Measurements from ENCODE around the gene CEPT1. TPM values are rescaled to one million over a fixed set of nuclear protein-coding genes. Genes with fewer than 3 reads are reported as not detected.

CEPT1 gene
- total RNA-seq, 2 experiments from 2014 or later, result 23.9 to 28.8 TPM

- peak overlapping the region; percentile 95 for H3K27ac Mint-ChIP-seq
- ChIA-PET POLR2A (interaction anchor here (0.7 to 1.4 kb wide), 2 partner anchors 25 to 178 kb away, joined by 3 read pairs; no protein-coding TSS in a partner anchor), CTCF (interaction anchor here (0.6 to 12.9 kb wide), 39 partner anchors 9 to 546 kb away, joined by 3 to 169 read pairs (median 5); partner anchors contain the start of gene WDR77)
- H3K9me3 Mint-ChIP-seq, result no peaks in the 10 kb centered on the region
- H3K36me3 Mint-ChIP-seq, result no peaks in the 10 kb centered on the region
- intact Hi-C loops (cut with micrococcal nuclease), result loop anchor here (1.0 to 5.0 kb wide), 6 partner anchors 36 to 394 kb away; partner anchors contain the start of gene RAP1A
- DNase-seq, result no peak
- peaks cover 91% of the 10 kb centered on the region for H3K4me1 Mint-ChIP-seq (ENCODE audit: low read depth)
- H3K4me3 Mint-ChIP-seq, result no peak overlapping the region
- no peaks in the 10 kb centered on the region for H3K27me3 Mint-ChIP-seq
Observed at GRCh38 chr1:111223126-111223685, 83.2 kb downstream of the CEPT1 start.

DNA sequence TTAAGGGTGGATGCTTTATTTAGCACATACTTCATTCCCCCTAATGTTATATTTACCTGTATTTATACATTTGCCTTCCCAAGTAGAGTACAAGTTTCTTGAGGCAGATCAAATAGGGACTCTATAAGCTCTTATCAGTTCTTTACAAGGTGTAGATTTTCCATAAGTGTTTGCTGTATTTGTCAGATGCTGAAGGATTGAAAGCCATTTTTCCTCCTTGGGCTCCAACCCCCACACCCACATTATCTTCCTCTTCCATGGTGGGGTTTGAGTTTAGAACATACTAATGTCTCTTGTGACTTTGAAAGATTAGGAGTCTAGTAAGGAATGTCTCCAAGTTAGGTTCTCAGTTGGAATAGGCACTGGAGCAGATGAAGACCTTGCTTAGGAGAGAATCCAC is 85.1 kb downstream of the CEPT1 start:
- CTCF ChIA-PET, result interaction anchor here (1.0 to 12.9 kb wide), 8 partner anchors 9 to 194 kb away, joined by 3 to 169 read pairs (median 4); no protein-coding TSS in a partner anchor
- H3K27ac Mint-ChIP-seq, result peak overlapping the region; percentile 59
- no peaks in the 10 kb centered on the region for H3K9me3 Mint-ChIP-seq
- H3K4me3 Mint-ChIP-seq, result peak overlapping the region; percentile 48
- peaks cover 88% of the 10 kb centered on the region for H3K4me1 Mint-ChIP-seq (ENCODE audit: low read depth)
- POLR2A ChIA-PET, result interaction anchor here (1.0 kb wide), 1 partner anchor 23 kb away, joined by 3 read pairs; no protein-coding TSS in a partner anchor
- no peak for DNase-seq
- H3K36me3 Mint-ChIP-seq, result no peaks in the 10 kb centered on the region
- intact Hi-C loops (cut with micrococcal nuclease), result no loop called here
- no peaks in the 10 kb centered on the region for H3K27me3 Mint-ChIP-seq

GRCh38 chr1:111225717-111226400 is 85.8 kb downstream of the CEPT1 start:
- Mint-ChIP-seq H3K9me3 (no peaks in the 10 kb centered on the region), H3K27ac (peak overlapping the region; percentile 59), H3K36me3 (no peaks in the 10 kb centered on the region), H3K27me3 (no peaks in the 10 kb centered on the region), H3K4me3 (peak overlapping the region; percentile 48), H3K4me1 (ENCODE audit: low read depth) (peaks cover 85% of the 10 kb centered on the region)
- intact Hi-C loops (cut with micrococcal nuclease), result no loop called here
- DNase-seq, result no peak
- ChIA-PET CTCF (interaction anchor here (0.6 to 12.9 kb wide), 10 partner anchors 10 to 1192 kb away, joined by 3 to 169 read pairs (median 4); no protein-coding TSS in a partner anchor), POLR2A (interaction anchor here (1.0 kb wide), 1 partner anchor 24 kb away, joined by 3 read pairs; no protein-coding TSS in a partner anchor)

DNA sequence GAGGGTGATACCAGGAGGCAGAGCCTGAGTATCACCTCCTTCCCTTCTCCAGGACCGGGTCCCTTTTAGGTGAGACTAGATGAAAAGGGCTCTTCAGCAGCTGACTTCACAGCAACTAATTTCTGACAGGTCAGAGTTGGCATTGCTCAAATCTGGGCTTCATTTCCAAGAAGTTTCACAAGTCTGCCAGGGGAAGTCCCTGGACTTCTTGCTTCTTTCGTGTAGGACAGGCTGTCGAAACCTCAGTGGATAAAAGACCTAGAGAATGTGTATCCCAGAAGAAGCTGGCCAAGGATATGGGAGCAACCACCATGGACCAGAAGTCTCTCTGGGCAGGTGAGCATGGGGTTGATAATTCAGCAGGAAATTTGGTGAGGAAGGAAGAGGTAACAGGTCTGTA is 87.4 kb downstream of the CEPT1 start, which contains the start of gene CHI3L2:
TSS of gene CHI3L2 (plus strand) at position 280 of the 400 bp plus-strand sequence. CDS start at position 297, 17 bp downstream.
- H3K27me3 Mint-ChIP-seq, result no peaks in the 10 kb centered on the region
- H3K4me3 Mint-ChIP-seq, result no peak within 1 kb of the TSS
- H3K4me1 Mint-ChIP-seq (ENCODE audit: low read depth), result peaks cover 69% of the 10 kb centered on the region
- intact Hi-C loops (cut with micrococcal nuclease), result no loop called here
- no peaks in the 10 kb centered on the region for H3K9me3 Mint-ChIP-seq
- POLR2A ChIA-PET, result interaction anchor here (0.7 kb wide), 1 partner anchor 8 kb away, joined by 5 read pairs; no protein-coding TSS in a partner anchor
- CTCF ChIA-PET, result interaction anchor here (0.7 to 12.9 kb wide), 5 partner anchors 12 to 542 kb away, joined by 3 to 169 read pairs (median 3); no protein-coding TSS in a partner anchor
- no peaks in the 10 kb centered on the region for H3K36me3 Mint-ChIP-seq
- DNase-seq, result no peak
- peak within 1 kb of the TSS; percentile 42 for H3K27ac Mint-ChIP-seq

GRCh38 chr1:111227851-111228747 is 88.1 kb downstream of the CEPT1 start:
- H3K27ac Mint-ChIP-seq, result peak overlapping the region; percentile 42
- H3K9me3 Mint-ChIP-seq, result no peaks in the 10 kb centered on the region
- POLR2A ChIA-PET, result interaction anchor here (0.7 to 1.0 kb wide), 3 partner anchors 9 to 14 kb away, joined by 3 to 5 read pairs (median 5); no protein-coding TSS in a partner anchor
- no peak overlapping the region for H3K4me3 Mint-ChIP-seq
- H3K36me3 Mint-ChIP-seq, result no peaks in the 10 kb centered on the region
- H3K27me3 Mint-ChIP-seq, result no peaks in the 10 kb centered on the region
- CTCF ChIA-PET, result interaction anchor here (1.0 to 12.9 kb wide), 5 partner anchors 13 to 541 kb away, joined by 3 to 169 read pairs (median 3); no protein-coding TSS in a partner anchor
- no peak for DNase-seq
- peaks cover 63% of the 10 kb centered on the region for H3K4me1 Mint-ChIP-seq (ENCODE audit: low read depth)
- intact Hi-C loops (cut with micrococcal nuclease), result loop anchor here (2.0 kb wide), 1 partner anchor 47 kb away; no protein-coding TSS in a partner anchor

DNA sequence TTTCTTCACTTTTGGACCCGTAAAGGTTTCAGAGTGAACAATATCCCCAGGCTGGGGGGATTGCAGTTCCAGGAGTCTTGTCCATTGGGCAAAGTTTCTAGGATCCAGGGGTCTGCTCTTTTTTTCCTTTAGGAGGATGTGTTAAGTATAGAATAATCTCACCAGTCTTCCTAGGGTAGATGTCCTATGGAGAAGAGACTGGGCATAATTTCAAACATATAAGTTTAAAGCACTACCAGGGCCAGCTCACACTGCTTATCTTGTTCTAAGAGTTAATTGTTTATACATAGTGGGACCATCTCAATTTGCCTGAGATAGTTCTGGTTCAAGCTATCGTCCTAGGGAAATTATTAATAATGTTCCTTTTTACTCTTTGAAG is 88.7 kb downstream of the CEPT1 start:
- intact Hi-C loops (cut with micrococcal nuclease), result loop anchor here (2.0 kb wide), 1 partner anchor 46 kb away; no protein-coding TSS in a partner anchor
- ChIA-PET POLR2A (interaction anchor here (0.7 to 1.0 kb wide), 2 partner anchors 13 to 15 kb away, joined by 3 to 5 read pairs; no protein-coding TSS in a partner anchor), CTCF (interaction anchor here (1.0 to 12.9 kb wide), 2 partner anchors 105 to 173 kb away, joined by 4 to 169 read pairs; no protein-coding TSS in a partner anchor)
- H3K4me3 Mint-ChIP-seq, result no peak overlapping the region
- H3K4me1 Mint-ChIP-seq (ENCODE audit: low read depth), result peaks cover 57% of the 10 kb centered on the region
- DNase-seq, result no peak
- no peaks in the 10 kb centered on the region for H3K36me3 Mint-ChIP-seq
- no peaks in the 10 kb centered on the region for H3K9me3 Mint-ChIP-seq
- no peak overlapping the region for H3K27ac Mint-ChIP-seq
- H3K27me3 Mint-ChIP-seq, result no peaks in the 10 kb centered on the region

DNA sequence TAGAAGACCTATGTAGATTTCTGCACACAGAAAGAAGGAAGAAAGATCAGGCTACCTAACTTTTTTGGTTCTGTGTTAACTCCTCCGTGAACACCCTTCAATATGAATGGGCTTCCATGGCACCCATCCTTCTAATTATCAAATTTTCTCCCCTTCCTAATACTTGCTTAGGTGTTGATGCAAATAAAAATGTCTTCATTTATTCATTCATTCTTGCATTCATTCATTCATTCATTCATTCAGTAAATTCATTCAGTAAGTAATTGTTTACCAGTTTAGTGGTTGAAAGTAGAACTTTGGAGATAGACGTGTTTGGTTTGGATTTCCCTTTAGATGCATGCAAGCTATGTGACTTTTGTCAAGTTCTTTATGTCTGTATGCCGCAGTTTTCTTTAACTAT is 92.1 kb downstream of the CEPT1 start:
- ChIA-PET POLR2A (interaction anchor here (0.7 kb wide), 1 partner anchor 168 kb away, joined by 3 read pairs; no protein-coding TSS in a partner anchor), CTCF (interaction anchor here (1.9 kb wide), 1 partner anchor 168 kb away, joined by 4 read pairs; no protein-coding TSS in a partner anchor)
- no peaks in the 10 kb centered on the region for H3K27me3 Mint-ChIP-seq
- no peak overlapping the region for H3K27ac Mint-ChIP-seq
- no peak for DNase-seq
- intact Hi-C loops (cut with micrococcal nuclease), result no loop called here
- no peaks in the 10 kb centered on the region for H3K9me3 Mint-ChIP-seq
- peaks cover 34% of the 10 kb centered on the region for H3K4me1 Mint-ChIP-seq (ENCODE audit: low read depth)
- H3K36me3 Mint-ChIP-seq, result no peaks in the 10 kb centered on the region
- H3K4me3 Mint-ChIP-seq, result no peak overlapping the region

- Mint-ChIP-seq H3K27ac (no peak overlapping the region), H3K9me3 (no peaks in the 10 kb centered on the region), H3K36me3 (no peaks in the 10 kb centered on the region), H3K27me3 (no peaks in the 10 kb centered on the region), H3K4me3 (no peak overlapping the region), H3K4me1 (ENCODE audit: low read depth) (peaks cover 13% of the 10 kb centered on the region)
- ChIA-PET POLR2A (no interaction called here), CTCF (interaction anchor here (1.0 kb wide), 1 partner anchor 203 kb away, joined by 3 read pairs; no protein-coding TSS in a partner anchor)
- no peak for DNase-seq
- intact Hi-C loops (cut with micrococcal nuclease), result no loop called here
Observed at GRCh38 chr1:111234258-111234657, 94.2 kb downstream of the CEPT1 start.

Other genes with a start within 250 kb of the CEPT1 start
- gene LRIF1, start 176.3 kb upstream of the CEPT1 start, total RNA-seq, result 10 to 100 TPM; 12.9 to 14.4 TPM
- gene DRAM2, start 130 bp upstream of the CEPT1 start, total RNA-seq, result 10 to 100 TPM; 30.1 to 30.5 TPM
- gene DENND2D, start 60.4 kb downstream of the CEPT1 start, total RNA-seq, result 100 to 1,000 TPM; 156 to 157 TPM
- gene CHI3L2, start 87.5 kb downstream of the CEPT1 start, total RNA-seq, result 1 to 10 TPM; 2.2 to 2.8 TPM
- gene CHIA, start 150.6 kb downstream of the CEPT1 start, total RNA-seq, result not detected

Data from activated CD4-positive, alpha-beta memory T cell treated with anti-CD3 and anti-CD28 coated beads for 36 hours (primary cell).